ENCODE results near the gene PCDH9. TPM values are rescaled to one million over a fixed set of nuclear protein-coding genes. Genes with fewer than 3 reads are reported as not detected.

The PCDH9 gene
- total and polyA plus RNA-seq, 2 of the 4 experiments (the other 2 are of a cell fraction) = 2.2 to 10.2 TPM

- Histone ChIP-seq H3K56ac (ENCODE audit: extremely low read depth, insufficient read depth, low read length) (no peak overlapping the region), H3K4ac (ENCODE audit: low read depth, low read length) (no peak overlapping the region), H3K14ac (replicated peaks; ENCODE audit: low read depth, low read length) (no peak overlapping the region), H2AFZ (replicated peaks; ENCODE audit: low read length, poor library complexity) (no peak overlapping the region), H2BK20ac (ENCODE audit: low read depth, low read length) (no peak overlapping the region), H2AK9ac (replicated peaks; ENCODE audit: low read depth, low read length, poor library complexity) (no peak overlapping the region), H3K9me3 (ENCODE audit: control insufficient read depth, insufficient read depth, low read length) (no peaks in the 10 kb centered on the region), H3K18ac (ENCODE audit: low read depth, low read length) (no peak overlapping the region), H2BK5ac (ENCODE audit: low read depth, low read length, poor library complexity, severe bottlenecking) (no peak overlapping the region), H4K8ac (ENCODE audit: low read depth in 2 of 2, low read length in 2 of 2) (no peak overlapping the region), H3K4me2 (ENCODE audit: low read depth, low read length) (no peak overlapping the region), H3K36me3 (ENCODE audit: control insufficient read depth, insufficient read depth, low read length) (no peaks in the 10 kb centered on the region), H3K4me3 (ENCODE audit: insufficient read depth, low read depth, low read length) (no peak overlapping the region), H3K27ac (ENCODE audit: insufficient read depth, low read length) (no peak overlapping the region), H3K27me3 (ENCODE audit: control insufficient read depth, insufficient read depth, low read length) (no peaks in the 10 kb centered on the region), H3K4me1 (ENCODE audit: control insufficient read depth, insufficient read depth, low read length) (no peaks in the 10 kb centered on the region; the same call in 1 of the 2 replicates), H3K9me1 (ENCODE audit: insufficient read depth, low read length) (no peaks in the 10 kb centered on the region), H4K20me1 (ENCODE audit: insufficient read depth, low read length) (no peaks in the 10 kb centered on the region), H3K23ac (ENCODE audit: low read depth, low read length) (no peak overlapping the region), H3K79me1 (ENCODE audit: low read depth in 1 of 2, low read length in 2 of 2) (no peaks in the 10 kb centered on the region), H2BK15ac (ENCODE audit: low read depth, low read length) (no peak overlapping the region), H2AK5ac (ENCODE audit: low read depth, low read length) (no peak overlapping the region), H4K5ac (ENCODE audit: low read depth, low read length) (no peak overlapping the region), H2BK120ac (ENCODE audit: low read depth, low read length) (no peak overlapping the region), H4K91ac (ENCODE audit: insufficient read depth, low read depth, low read length) (no peak overlapping the region), H3K9ac (ENCODE audit: low read depth, low read length) (no peak overlapping the region)
- in situ Hi-C loops (cut with MboI; ENCODE audit: low sequenced_read_pairs) = no loop called here
- BruUV-seq (replicated peaks) = no TSS peak
- no CpG with 5 or more reads among the region's 7 CpGs for WGBS, 2 experiments (ENCODE audit: extremely low coverage in 2 of 2, insufficient read length in 1 of 2)
- dilution Hi-C loops (cut with HindIII; ENCODE audit: low sequenced_read_pairs, unreplicated experiment) = no loop called here
- intact Hi-C loops (cut with micrococcal nuclease) = no loop called here
- CTCF ChIA-PET = no interaction called here
- ATAC-seq (ENCODE audit: low read depth) (no peak), DNase-seq (no peak)
- TF ChIP-seq CEBPB (IDR thresholded peaks at IDR 0.05; ENCODE audit: low read depth, low read length) = no peak
- no peak for TF ChIP-seq BHLHE40 (IDR thresholded peaks at IDR 0.05; ENCODE audit: low read depth, low read length)
- TF ChIP-seq RFX5 (IDR thresholded peaks at IDR 0.05; ENCODE audit: low read depth, low read length) = no peak
- no peak for TF ChIP-seq MAZ (IDR thresholded peaks at IDR 0.05; ENCODE audit: borderline replicate concordance, low read depth, low read length)
- TF ChIP-seq, protein P1, sequence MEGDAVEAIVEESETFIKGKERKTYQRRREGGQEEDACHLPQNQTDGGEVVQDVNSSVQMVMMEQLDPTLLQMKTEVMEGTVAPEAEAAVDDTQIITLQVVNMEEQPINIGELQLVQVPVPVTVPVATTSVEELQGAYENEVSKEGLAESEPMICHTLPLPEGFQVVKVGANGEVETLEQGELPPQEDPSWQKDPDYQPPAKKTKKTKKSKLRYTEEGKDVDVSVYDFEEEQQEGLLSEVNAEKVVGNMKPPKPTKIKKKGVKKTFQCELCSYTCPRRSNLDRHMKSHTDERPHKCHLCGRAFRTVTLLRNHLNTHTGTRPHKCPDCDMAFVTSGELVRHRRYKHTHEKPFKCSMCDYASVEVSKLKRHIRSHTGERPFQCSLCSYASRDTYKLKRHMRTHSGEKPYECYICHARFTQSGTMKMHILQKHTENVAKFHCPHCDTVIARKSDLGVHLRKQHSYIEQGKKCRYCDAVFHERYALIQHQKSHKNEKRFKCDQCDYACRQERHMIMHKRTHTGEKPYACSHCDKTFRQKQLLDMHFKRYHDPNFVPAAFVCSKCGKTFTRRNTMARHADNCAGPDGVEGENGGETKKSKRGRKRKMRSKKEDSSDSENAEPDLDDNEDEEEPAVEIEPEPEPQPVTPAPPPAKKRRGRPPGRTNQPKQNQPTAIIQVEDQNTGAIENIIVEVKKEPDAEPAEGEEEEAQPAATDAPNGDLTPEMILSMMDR (conservative IDR thresholded peaks at IDR 0.05; ENCODE audit: low read depth, low read length) = no peak
- TF ChIP-seq RAD21 (IDR thresholded peaks at IDR 0.05; ENCODE audit: low read length) = no peak
- TF ChIP-seq FOS (IDR thresholded peaks at IDR 0.05; ENCODE audit: low read depth, low read length) = no peak
- TF ChIP-seq POLR2A (IDR thresholded peaks at IDR 0.05; ENCODE audit: low read depth, low read length) = no peak
- TF ChIP-seq, protein P2, sequence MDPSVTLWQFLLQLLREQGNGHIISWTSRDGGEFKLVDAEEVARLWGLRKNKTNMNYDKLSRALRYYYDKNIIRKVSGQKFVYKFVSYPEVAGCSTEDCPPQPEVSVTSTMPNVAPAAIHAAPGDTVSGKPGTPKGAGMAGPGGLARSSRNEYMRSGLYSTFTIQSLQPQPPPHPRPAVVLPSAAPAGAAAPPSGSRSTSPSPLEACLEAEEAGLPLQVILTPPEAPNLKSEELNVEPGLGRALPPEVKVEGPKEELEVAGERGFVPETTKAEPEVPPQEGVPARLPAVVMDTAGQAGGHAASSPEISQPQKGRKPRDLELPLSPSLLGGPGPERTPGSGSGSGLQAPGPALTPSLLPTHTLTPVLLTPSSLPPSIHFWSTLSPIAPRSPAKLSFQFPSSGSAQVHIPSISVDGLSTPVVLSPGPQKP (IDR thresholded peaks at IDR 0.05; ENCODE audit: borderline replicate concordance, low read depth, low read length) = no peak
- TF ChIP-seq MXI1 (IDR thresholded peaks at IDR 0.05; ENCODE audit: borderline replicate concordance, low read depth, low read length) = no peak
- no peak for TF ChIP-seq NFE2L2 (IDR thresholded peaks at IDR 0.05; ENCODE audit: low read depth, low read length)
- TF ChIP-seq MAFK (IDR thresholded peaks at IDR 0.05; ENCODE audit: low read depth, low read length) = no peak
- TF ChIP-seq SMC3 (IDR thresholded peaks at IDR 0.05; ENCODE audit: low read depth, low read length) = no peak
- TF ChIP-seq, protein P3, sequence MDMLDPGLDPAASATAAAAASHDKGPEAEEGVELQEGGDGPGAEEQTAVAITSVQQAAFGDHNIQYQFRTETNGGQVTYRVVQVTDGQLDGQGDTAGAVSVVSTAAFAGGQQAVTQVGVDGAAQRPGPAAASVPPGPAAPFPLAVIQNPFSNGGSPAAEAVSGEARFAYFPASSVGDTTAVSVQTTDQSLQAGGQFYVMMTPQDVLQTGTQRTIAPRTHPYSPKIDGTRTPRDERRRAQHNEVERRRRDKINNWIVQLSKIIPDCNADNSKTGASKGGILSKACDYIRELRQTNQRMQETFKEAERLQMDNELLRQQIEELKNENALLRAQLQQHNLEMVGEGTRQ (IDR thresholded peaks at IDR 0.05; ENCODE audit: low read depth, low read length) = no peak
- TF ChIP-seq RCOR1 (IDR thresholded peaks at IDR 0.05; ENCODE audit: insufficient replicate concordance, low read length) = no peak
- no peak for TF ChIP-seq CHD1 (IDR thresholded peaks at IDR 0.05; ENCODE audit: low read depth, low read length)
- POLR2A ChIA-PET (ENCODE audit: unreplicated experiment) = no interaction called here
Measured at GRCh38 chr13:66506051-66506777, 723.9 kb downstream of the PCDH9 start.

Measured in IMR-90 (cell line).